ENCODE data around the gene EPG5.
"Not testable (repeated sequence)": the region's sequence is repeated elsewhere in the genome, so short reads cannot be mapped to it uniquely, and the experiment has no call there.

EPG5 gene

DNA sequence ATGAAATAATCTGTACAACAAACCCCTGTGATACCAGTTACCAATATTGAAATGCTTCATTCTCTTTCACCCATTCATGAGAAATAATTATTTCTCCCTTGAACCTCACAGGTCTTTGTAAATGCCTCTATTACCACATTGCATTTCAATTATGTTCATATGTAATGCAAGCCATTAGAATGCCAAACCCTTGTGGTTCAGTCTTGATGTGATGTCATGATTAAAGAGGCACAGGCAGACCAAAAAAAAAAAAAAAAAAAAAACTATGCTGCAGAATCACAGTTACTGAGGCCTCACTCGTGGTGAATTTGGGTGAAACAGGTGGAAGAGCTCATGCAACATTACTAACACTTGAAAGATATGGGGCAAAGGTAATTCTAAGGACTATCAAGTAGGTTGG, 9.4 kb upstream of the EPG5 start:
- DNase-seq (ENCODE audit: low read depth in 2 of 2), result no peak

DNA sequence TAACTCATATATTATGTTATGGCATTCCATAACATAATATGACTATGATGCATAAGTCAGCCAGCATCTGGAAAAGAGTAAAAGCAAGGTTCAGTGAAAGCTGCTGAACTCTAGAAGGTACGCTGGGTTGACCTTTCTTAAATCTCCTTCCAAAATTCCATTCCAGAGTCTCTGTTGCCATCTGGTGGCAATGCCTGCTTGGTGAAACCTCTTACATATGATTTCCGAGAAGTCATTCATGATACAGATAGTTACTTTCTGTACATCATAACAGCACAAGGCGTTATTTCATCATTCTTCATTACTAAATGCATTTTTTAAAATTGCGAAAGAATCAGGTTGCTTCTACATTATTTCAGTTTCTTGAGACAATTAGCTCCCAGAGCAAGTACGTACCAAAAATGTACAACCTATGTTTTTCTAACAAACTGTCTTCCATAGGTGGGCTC, 7.0 kb upstream of the EPG5 start:
- DNase-seq (ENCODE audit: low read depth in 2 of 2), result peak; percentile 20 to 48

DNA sequence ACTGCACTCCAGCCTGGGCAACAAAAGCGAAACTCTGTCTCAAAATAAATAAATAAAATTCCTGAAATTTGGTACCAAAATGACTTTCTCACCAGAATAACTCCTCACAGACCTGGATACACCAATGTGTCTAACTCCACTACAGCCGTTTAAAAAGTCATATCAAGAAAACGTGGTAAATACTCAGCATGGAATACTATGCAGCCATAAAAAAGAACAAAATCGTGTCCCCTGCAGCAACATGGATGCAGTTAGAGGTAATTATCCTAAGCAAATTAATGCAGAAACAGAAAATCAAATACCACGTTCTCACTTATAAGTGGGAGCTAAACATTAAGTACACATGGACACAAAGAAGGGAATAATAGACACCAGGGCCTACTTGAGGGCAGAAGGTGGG, 2.2 kb downstream of the EPG5 start:
- not testable (repeated sequence) for DNase-seq (ENCODE audit: low read depth in 2 of 2)

DNA sequence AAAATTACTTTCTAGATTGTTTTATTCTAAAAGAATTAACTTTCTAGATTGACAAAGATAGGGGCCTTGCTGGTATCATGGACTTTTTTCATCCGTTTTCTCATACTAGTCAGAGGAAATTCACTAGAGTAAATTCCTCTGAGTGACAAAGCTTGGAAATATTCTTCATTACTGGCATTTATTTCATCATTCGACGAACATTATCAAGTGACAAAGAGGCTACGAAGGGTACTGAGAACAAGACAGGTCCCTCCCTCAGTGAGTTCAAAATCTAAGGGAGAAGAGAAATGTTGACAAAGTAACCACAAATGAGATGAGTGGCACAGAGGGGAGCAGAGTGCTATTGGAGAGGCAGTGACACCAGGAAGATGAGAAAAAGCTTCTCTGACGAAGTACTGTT, 4.3 kb downstream of the EPG5 start:
- DNase-seq (ENCODE audit: low read depth in 2 of 2), result no peak

GRCh38 chr18:45962461-45962860, 4.7 kb downstream of the EPG5 start:
- DNase-seq (ENCODE audit: low read depth in 2 of 2), result no peak

- not testable (repeated sequence) for DNase-seq (ENCODE audit: low read depth in 2 of 2)
Measured at GRCh38 chr18:45959484-45959883, 7.6 kb downstream of the EPG5 start.

GRCh38 chr18:45958730-45959129, 8.4 kb downstream of the EPG5 start:
- no peak for DNase-seq (ENCODE audit: low read depth in 2 of 2)

- DNase-seq (ENCODE audit: low read depth in 2 of 2), result no peak
Measured at GRCh38 chr18:45958027-45958426, 9.1 kb downstream of the EPG5 start.

DNA sequence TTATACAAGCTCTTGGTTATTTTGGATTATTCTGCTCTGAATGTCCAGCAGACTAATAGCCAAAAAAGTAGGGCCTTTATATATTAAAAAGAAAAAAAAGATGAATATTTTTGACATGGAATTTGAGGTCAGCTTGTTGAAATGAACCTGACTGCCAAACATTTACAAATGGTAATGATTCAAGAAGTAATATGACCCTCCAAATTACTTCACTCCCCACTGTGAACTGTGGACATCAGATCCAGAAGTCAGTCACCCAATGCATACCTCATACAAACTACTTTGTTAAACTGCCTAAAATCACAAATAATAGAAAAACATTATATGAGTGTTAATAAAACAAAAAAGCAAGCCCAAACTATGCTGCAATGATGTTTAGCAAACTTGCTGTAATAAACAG, 10.0 kb downstream of the EPG5 start:
- no peak for DNase-seq (ENCODE audit: low read depth in 2 of 2)

DNA sequence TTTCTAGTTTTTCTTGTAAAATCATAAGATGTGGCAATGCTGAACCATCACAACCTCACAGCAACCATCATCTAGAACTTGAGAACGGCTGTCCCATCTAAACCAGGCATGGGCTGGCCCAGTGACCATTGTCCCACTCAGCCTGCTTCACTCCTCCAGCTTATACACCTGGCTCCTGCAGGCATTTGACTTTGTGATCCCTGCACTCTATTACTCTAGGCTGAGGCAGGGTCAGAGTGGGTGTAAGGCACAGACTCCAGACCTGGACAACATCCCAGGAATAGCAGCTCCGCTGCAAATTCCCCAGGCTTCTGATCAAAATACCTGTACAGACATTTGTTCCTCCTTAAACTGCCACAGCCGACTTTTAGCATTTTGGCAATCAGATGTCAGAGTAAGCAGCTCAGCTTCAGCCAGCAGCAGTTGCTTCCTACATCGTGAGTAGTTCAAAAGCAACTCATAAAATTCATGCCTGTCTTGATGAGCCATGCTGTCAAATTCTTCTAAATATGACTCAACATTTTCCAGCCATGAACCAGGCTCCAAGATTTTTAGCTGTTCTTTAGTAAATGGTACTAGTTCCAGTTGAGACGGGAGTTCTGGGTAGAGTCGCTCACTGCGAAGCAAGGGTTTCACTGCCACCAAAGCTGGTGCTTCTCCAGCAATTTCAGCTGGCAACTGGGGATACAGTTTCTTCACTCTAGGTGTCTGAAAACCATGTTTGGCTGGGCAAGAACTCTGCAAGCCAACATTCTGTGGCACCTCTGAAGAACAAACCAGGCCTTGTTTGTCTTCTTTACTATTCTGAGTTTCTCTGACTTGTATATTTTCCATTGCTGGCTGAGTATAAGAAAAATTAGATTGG, 12.8 kb downstream of the EPG5 start:
- DNase-seq (ENCODE audit: low read depth in 2 of 2), result no peak

DNA sequence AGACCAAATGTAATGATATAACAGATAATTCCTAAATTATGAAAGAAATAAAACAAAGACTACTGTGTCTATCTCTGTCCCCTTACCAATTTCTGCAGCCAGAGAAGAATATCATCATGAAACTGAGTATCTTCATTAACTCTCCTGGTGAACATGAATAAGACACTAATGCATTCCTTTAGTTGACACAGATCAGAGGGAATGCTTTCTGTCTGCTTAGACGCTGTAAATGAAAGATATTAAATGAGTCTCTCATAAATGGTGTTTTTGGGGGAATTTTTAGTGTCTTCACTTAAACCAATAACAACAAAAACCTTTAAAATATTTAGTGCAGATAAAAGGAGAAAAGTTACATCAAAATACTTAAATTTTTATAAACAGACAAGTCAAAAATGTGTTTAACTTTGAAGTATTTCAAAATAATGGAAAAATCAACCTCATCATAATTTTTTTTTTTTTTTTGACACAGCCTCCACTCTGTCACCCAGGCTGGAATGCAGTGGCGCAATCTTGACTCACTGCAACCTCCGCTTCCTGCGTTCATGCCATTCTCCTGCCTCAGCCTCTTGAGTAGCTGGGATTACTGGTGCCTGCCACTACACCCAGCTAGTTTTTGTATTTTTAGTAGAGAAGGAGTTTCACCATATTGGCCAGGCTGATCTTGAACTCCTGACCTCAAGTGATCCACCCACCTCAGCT, 16.0 kb downstream of the EPG5 start:
- no peak for DNase-seq (ENCODE audit: low read depth in 2 of 2)

- DNase-seq (ENCODE audit: low read depth in 2 of 2), result no peak
Measured at GRCh38 chr18:45945669-45946068, 21.5 kb downstream of the EPG5 start.

GRCh38 chr18:45940724-45941123, 26.4 kb downstream of the EPG5 start:
- no peak for DNase-seq (ENCODE audit: low read depth in 2 of 2)

DNA sequence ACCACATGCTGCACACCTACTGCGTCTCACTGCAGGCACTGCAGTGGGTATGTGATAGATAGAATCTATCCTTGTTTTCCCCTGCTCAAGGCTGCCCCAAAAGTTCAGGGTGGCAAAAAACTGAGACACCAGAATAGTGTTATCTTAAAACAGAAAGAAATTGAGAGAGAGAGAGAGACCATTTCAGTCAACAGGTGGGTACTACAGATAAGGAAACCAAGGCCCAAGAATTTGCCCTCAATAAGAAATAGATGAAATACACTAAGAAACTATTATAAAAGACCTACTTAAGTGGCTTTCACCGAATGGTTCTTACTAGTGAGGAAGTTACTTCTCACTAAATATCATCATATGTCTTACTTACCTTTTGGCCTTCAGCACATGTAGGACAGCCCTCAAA, 27.9 kb downstream of the EPG5 start:
- no peak for DNase-seq (ENCODE audit: low read depth in 2 of 2)

GRCh38 chr18:45938488-45938935, 28.6 kb downstream of the EPG5 start:
- DNase-seq (ENCODE audit: low read depth in 2 of 2), result no peak

GRCh38 chr18:45935591-45936335, 31.4 kb downstream of the EPG5 start:
- no peak for DNase-seq (ENCODE audit: low read depth in 2 of 2)

GRCh38 chr18:45932708-45933107, 34.4 kb downstream of the EPG5 start:
- DNase-seq (ENCODE audit: low read depth in 2 of 2), result no peak

DNA sequence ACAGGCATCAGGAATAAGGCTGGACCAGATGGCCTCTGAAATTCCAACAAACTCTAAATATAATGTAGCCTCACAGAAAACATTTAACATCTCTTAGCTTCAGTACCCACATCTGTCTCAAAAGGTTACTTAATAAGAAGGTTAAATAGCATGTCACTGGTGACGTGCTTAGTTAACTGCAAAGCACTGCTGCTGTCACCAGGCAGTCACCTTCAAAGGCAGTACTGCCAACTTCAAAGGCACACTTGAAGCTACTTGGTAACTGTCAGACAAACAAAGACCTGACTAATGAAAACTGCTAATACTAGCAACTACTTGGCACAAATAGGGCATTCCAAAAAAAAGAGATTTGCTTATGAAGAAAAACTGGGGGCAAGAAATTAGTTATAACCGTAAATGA, 36.2 kb downstream of the EPG5 start:
- DNase-seq (ENCODE audit: low read depth in 2 of 2), result no peak

DNA sequence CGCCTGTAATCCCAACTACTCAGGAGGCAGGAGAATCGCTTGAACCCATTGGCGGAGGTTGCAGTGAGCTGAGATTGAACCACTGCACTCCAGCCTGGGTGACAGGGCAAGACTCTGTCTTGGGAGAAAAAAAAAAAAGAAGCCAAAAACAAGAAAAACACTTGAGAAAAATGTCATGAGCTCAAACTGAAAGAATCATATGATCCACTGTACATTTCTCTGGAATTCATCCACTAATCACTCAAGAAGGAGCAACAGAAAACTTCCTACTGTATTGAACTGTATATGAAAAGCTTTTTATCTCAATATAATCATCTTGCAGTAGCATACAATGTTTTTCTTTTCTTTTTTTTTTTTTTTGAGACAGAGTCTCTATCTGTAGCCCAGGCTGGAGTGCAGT, 40.4 kb downstream of the EPG5 start:
- no peak for DNase-seq (ENCODE audit: low read depth in 2 of 2)

- no peak for DNase-seq (ENCODE audit: low read depth in 2 of 2)
Measured at GRCh38 chr18:45926085-45926484, 41.0 kb downstream of the EPG5 start.

- DNase-seq (ENCODE audit: low read depth in 2 of 2), result no peak
Measured at GRCh38 chr18:45923138-45923537, 44.0 kb downstream of the EPG5 start.

DNA sequence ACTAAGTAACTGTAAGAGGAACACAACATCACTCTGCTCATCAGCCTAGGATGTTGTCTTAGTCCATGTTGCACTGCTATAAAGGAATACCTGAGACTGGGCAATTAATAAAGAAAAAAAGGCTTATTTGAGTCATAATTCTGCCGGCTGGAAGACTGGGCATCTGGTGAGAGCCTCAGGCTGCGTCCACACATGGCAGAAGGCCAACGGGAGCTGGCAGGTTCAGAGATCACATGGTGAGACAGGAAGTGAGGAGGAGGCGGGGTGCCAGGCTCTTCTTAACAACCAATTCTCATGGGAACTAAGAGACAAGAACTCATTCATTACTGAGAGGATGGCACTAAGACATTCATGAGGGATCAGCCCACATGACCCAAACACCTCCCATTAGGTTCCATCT, 46.8 kb downstream of the EPG5 start:
- no peak for DNase-seq (ENCODE audit: low read depth in 2 of 2)
